Cardiac septum (tissue), 1 donor: ENCODE data around the gene NOP16. TPM values are rescaled to one million over a fixed set of nuclear protein-coding genes. Genes with fewer than 3 reads are reported as not detected.

Experiments
- DNase-seq: peaks from one replicate; pipeline ENCODE4 v3.0.0-alpha.2; 2020; ENCODE audit warnings: low spot score
- intact Hi-C: fragments of 100-400 bp; cut with DNase I; formaldehyde crosslinking; loops from one replicate; pipeline ENCODE4 v1.14.0; 2022
- long read RNA-seq: library from polyadenylated mRNA; unstranded; transcript quantifications from one replicate; pipeline ENCODE4 v2.0.0, GENCODE V29; 2021
- total RNA-seq: library from RNA; stranded (reverse); fragmentation: NEBNext Ultra II Directional; extraction: Animal tissue kit (Norgen Biotek cat#: 25700); gene quantifications from one replicate; pipeline ENCODE4 v1.2.1, GENCODE V29; 2021
- donor health status: DM: no; HTN: no; CAD: no.

The NOP16 gene, protein sequence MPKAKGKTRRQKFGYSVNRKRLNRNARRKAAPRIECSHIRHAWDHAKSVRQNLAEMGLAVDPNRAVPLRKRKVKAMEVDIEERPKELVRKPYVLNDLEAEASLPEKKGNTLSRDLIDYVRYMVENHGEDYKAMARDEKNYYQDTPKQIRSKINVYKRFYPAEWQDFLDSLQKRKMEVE
- 22.5 TPM for total RNA-seq
- long read RNA-seq, transcript NOP16-207 (5 exons, 1,258 nt): major isoform, 11 of 20 reads
- long read RNA-seq, partial matches to known transcripts: 0 of 20 reads
- long read RNA-seq, other reads (novel, unspliced or antisense): 5 of 20 reads

GRCh38 chr5:176388444-176389134 lies at the start of gene NOP16, which contains the start of gene HIGD2A:
Gene NOP16, minus strand, starts transcription at chr5:176388598. Its CDS starts 59 bp downstream, at chr5:176388539.
Gene HIGD2A, plus strand, starts transcription at chr5:176388751. Its CDS starts 69 bp downstream, at chr5:176388820.
- DNase-seq: peak; percentile 98
- intact Hi-C loops: loop anchor here (2.0 kb wide), 1 partner anchor 28 kb away; the partner anchor contains the start of gene KIAA1191

- DNase-seq: no peak
- intact Hi-C loops: no loop called here
Observed at GRCh38 chr5:176436656-176437055, 48.3 kb upstream of the NOP16 start.

DNA sequence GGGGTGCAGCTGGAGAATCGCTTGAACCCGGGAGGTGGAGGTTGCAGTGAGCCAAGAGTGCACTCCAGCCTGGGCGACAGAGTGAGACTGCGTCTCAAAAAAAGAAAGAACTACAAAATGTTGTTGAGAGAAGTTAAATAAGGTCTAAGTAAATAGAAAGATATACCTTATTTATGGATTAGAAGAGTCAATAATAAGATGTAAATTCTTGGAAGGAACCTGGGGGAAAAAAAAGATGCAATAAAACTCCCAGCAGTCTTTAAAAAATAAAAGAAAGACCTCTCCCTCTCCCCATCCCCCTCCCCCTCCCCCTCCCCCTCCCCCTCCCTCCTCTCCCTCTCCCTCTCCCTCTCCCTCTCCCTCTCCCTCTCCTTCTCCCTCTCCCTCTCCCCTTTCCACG lies 44.3 kb upstream of the NOP16 start:
- DNase-seq: no peak
- intact Hi-C loops: no loop called here

GRCh38 chr5:176429972-176430371 lies 41.6 kb upstream of the NOP16 start:
- peak; percentile 22 for DNase-seq
- intact Hi-C loops: no loop called here

DNA sequence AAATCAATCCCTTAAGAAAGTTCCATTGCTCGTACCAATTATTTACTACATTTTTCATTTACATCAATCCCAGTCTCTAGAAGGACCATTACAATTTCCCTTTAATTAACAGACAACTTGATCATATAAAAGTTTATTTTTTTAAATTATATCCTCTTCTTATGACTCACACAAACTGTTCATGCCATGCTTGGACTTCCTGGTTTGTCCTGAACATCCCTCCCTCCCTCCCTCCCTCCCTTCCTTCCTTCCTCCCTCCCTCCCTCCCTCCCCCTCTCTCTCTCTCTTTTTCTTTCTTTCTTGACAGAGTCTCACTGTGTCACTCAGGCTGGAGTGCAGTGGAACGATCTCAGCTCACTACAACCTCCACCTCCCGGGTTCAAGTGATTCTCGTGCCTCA lies 39.6 kb upstream of the NOP16 start:
- intact Hi-C loops: no loop called here

DNA sequence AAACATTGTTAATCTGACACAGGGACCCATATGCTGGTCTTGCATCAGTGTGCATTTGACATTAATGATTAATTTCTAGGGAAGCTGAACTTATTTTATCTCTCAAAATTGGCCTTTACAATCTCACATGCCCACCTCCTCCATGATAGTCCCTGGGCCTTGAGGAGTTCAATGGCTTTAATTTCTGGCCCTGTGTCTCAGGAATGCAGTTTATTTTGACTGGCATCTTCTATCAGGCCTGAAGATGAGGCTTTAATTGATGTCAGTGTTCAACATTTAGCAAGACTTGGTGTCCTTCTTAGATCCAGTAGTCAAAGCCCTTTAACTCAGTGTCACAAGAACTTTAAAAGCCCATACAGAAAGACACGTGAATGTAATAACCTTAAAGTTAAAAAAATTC lies 38.5 kb upstream of the NOP16 start:
- no peak for DNase-seq
- intact Hi-C loops: no loop called here

More for the DNA sequence above, 39.6 kb upstream of the NOP16 start:
- no peak for DNase-seq

DNA sequence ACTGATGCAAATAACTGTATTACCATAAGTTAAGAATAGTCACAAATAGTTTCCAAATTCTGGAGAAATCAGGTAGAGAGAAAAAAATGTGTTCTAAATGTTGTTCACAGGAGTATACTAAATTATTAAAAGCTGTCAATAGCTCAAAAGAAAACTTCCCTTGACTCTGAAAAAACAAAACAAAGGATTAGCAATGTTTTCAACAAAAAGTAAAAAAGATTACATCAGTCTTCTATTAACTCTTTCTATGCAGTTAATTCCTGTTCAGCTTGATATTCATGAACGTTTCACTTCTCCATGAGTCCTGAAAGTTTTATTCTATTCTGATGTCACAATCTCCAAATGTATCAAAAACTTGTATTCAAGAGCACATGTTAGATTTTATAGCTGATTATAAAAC lies 37.4 kb upstream of the NOP16 start:
- intact Hi-C loops: no loop called here
- no peak for DNase-seq

DNA sequence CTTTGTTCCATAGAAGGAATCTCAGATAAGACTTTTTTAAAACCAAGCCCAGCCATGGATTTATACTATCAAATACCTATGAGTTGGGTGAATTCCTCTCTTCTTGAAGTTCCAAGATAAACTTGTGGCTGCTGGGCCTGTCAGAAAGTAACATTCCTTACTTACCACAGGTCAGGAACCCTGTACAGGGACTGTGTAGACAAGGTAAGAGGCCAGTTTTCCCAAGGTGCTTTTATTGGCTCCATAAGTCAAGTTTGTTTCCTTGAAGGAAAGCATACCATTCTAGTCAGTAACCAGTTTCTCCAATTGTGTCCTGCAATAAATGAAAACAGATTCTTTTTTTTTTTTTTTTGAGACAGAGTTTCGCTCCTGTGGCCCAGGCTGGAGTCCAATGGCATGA lies 36.7 kb upstream of the NOP16 start:
- DNase-seq: no peak

DNA sequence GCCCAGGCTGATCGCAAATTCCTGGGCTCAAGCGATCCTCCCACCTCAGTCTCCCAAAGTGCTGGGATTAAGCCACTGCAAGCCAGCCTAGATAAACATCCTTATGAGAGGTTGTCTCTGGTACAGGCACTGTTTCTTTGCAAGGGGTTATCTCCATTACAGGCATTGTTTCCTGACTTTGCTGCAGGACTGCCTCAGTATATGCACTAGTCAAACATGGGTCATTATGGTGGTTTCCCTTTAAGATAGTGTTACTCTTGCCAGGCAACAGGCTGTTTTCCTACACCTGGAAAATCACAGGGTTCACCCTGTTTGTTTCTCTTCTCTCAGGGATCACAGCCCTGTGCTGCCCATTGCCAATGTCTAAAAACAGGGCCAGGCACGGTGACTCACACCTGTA lies 35.8 kb upstream of the NOP16 start:
- intact Hi-C loops: no loop called here
- DNase-seq: no peak

More for the DNA sequence above, 36.7 kb upstream of the NOP16 start:
- intact Hi-C loops: no loop called here

DNA sequence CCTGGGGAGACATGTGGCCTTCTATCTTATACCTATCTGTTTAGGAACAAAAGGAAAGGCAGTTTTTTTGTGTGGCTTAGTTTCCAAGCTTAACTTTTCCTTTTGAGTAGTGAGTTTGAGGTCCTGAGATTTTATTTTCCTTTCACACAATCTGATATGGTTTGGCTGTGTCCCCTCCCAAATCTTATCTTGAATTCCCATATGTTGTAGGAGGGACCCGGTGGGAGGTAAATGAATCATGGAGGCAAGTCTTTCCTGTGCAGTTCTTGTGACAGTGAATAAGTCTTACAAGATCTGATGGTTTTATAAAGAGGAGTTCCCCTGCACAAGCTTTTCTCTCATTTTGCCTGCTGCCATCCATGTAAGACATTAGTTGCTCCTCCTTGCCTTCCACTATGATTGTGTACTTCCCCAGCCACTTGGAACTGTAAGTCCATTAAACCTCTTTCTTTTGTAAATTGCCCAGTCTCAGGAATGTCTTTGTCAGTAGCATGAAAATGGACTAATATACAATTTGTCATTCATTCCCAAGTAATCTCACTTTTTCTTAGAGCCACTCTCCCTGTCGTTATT lies 32.7 kb upstream of the NOP16 start:
- intact Hi-C loops: no loop called here
- DNase-seq: no peak

- intact Hi-C loops: no loop called here
- no peak for DNase-seq
Observed at GRCh38 chr5:176420086-176420485, 31.7 kb upstream of the NOP16 start.

GRCh38 chr5:176418251-176418650 lies 29.9 kb upstream of the NOP16 start:
- no peak for DNase-seq
- intact Hi-C loops: loop anchor here (5.0 kb wide), 2 partner anchors 119 to 229 kb away; partner anchors contain the start of genes RNF44 and TSPAN17

DNA sequence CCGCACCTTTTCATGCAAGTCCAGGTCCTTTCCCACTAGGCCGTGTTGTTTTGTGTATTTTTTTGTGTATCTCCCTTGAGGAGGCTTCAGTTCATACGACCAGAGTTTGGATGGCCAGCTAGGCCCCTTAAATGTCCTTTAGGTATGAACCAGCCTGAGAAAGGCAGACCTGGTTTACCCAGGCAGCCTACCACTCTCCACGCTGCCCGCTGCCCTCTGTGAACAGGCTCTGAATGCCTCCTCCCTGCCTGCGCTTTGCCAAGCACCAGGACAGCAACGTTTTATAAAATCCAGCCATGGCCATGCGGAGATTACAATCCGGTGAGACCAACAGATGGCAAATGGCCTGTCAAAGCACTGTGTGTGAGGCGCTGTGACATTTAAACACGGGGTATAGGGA lies 28.6 kb upstream of the NOP16 start:
- intact Hi-C loops: loop anchor here (1.0 to 5.0 kb wide), 3 partner anchors 31 to 230 kb away; partner anchors contain the start of genes FAF2, RNF44 and TSPAN17
- DNase-seq: no peak

DNA sequence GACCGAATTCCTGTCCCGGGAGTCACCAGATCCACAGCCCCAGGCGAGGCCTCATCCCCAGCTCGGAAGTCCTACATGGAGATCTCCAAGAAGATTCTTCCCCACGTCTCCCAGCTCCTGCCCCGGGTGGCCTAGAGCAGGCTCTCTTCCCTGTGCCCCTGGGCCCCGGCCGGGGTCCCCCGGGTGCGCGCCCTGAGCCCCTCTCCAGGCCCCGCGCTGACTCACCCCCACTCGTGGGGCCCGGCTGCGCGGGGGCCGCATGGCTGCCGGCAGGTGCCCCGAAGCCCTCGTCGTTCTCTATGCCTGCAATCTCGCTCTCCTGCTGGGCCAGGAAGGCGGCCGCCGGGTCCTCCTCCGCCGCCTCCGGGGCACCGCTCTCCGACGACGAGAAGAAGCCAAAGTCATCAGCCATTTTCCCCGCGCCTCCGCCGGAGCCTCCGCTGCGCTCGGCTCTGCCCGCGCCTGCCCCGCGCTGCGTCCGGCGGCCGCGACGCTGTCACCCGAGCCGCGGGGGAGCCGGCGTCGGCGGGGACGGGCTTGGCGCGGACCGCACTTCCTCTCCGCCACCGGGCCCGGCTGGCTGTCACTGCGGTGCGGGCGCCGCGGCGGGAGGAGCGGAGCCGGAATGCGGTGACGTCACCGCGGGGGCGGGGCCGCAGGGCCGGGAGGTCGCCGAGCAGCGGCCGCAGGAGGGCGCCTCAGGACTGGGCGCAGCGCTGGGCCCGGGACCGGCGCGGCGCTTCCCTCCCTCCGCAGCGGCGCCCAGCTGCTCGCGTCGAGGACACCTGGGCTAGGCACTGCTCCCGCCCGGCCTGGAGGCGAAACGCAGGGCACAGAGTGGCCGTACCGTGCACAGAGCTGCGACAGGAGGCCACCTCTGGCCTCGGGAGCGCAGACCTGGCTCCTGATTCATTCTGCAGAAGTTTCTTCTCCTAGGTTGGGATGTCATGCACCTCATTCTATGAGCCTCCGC lies 27.8 kb upstream of the NOP16 start, which contains the start of gene CLTB:
CLTB (minus strand) TSS at position 588 of the 973 bp plus-strand sequence; CDS start at position 412, 176 bp downstream.
- peak; percentile 97 for DNase-seq
- intact Hi-C loops: loop anchor here (1.0 to 5.0 kb wide), 3 partner anchors 32 to 231 kb away; partner anchors contain the start of genes FAF2, RNF44 and TSPAN17

- intact Hi-C loops: loop anchor here (5.0 kb wide), 2 partner anchors 122 to 232 kb away; partner anchors contain the start of genes RNF44 and TSPAN17
- DNase-seq: no peak
Observed at GRCh38 chr5:176415240-176415951, 27.0 kb upstream of the NOP16 start.

DNA sequence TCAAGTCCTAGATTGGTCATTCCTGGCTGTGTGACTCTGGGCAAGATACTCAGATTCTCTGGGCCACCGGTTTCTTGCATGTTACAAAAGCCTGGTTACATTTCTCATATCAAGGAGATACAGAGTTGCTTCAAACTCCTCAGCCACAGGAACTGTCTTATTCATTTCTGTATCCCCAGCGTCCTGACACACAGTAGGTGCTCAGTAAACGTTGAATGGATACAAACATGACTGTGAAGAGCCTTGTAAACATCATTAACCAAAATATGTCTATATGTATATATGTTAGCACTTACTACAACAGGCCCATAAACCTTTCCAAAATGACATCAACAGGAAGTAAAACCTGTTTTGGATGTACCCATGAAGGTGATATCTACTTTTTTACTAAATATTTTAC lies 26.3 kb upstream of the NOP16 start:
- no peak for DNase-seq
- intact Hi-C loops: loop anchor here (5.0 kb wide), 2 partner anchors 123 to 233 kb away; partner anchors contain the start of genes RNF44 and TSPAN17

- no peak for DNase-seq
- intact Hi-C loops: loop anchor here (1.0 kb wide), 1 partner anchor 52 kb away; the partner anchor contains the start of gene KIAA1191
Observed at GRCh38 chr5:176413709-176414191, 25.4 kb upstream of the NOP16 start.

DNA sequence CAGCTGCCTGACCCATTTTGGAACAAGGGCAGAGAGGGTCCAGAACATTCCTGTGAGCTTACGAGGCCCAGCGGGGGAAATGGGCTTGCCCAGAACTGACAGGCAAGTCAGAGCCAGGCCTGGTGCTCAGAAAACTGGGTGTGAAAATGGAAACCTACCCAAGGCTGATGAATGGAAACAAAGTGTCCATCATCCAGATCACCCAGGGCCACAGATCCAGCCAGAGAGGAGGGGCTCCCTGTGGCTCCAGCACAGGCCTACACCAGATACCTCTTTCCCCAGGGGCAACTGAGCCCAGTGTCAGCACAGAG lies 24.8 kb upstream of the NOP16 start:
- intact Hi-C loops: loop anchor here (1.0 kb wide), 1 partner anchor 52 kb away; the partner anchor contains the start of gene KIAA1191
- DNase-seq: no peak
